HepG2 (cell line): ENCODE data around the gene ESRP2. TPM values are rescaled to one million over a fixed set of nuclear protein-coding genes. Genes with fewer than 3 reads are reported as not detected.

Experiments
- ATAC-seq: fragments of 200-7000 bp; cut with Tn5 transposase; 3 replicates; pipeline ENCODE4 v1.9.1; 2020; ENCODE audit warnings: mild to moderate bottlenecking, moderate library complexity
- BruUV-seq: library from RNA; stranded (reverse); fragments of 400-500 nt; replicated peaks from 2 replicates; lab custom pipeline; 2021; lab: Mats Ljungman, UMichigan
- CTCF ChIA-PET: fragments of 300-600 bp; formaldehyde crosslinking; extraction: SDS; loops from one replicate; lab custom pipeline; 2021; ENCODE audit warnings: low total read pairs, inconsistent platforms, low intra/inter-chr PET ratio; lab: Yijun Ruan, JAX
- POLR2A ChIA-PET: fragments of 350-600 bp; sonication (Branson Sonifier 250); formaldehyde crosslinking; loops from one replicate; lab custom pipeline; 2020; ENCODE audit warnings: antibody characterized with exemption, inconsistent platforms; lab: Yijun Ruan, JAX
- DNase-seq: peaks from one replicate; pipeline ENCODE4 v3.0.0-alpha.2; 2015; ENCODE audit warnings: low spot score
- FAIRE-seq: peaks from 3 replicates; lab custom pipeline; 2011; peaks lifted over from hg19 to GRCh38; lab: Jason Lieb, UNC
- H2AFZ ChIP-seq: one replicate; pipeline ENCODE4 v1.6.1; 2011; ENCODE audit warnings: low read length, inconsistent platforms
- H3K27ac ChIP-seq: fragments of 300-600 bp; 3 replicates; pipeline ENCODE4 v1.8.0; 2011; ENCODE audit warnings: mixed run types, mild to moderate bottlenecking, mixed read lengths, low read length, inconsistent platforms; ENCODE audit not compliant: insufficient read depth; ENCODE audit errors: extremely low read length
- H3K27me3 ChIP-seq, 2 experiments: fragments of 200-600 bp in 1 of 2; 2 replicates in 1 of 2; 3 replicates in 1 of 2; pipeline versions ENCODE4 v1.6.0 to v1.8.0; 2011; ENCODE audit warnings: low read length in 2 of 2, mild to moderate bottlenecking in 2 of 2, moderate library complexity in 2 of 2, inconsistent platforms in 1 of 2; ENCODE audit not compliant: insufficient read depth in 2 of 2, control insufficient read depth in 1 of 2
- H3K36me3 ChIP-seq, 2 experiments: fragments of 200-600 bp in 1 of 2; replicated peaks in 1 of 2; 2 replicates in 1 of 2; 3 replicates in 1 of 2; pipeline versions ENCODE4 v1.5.1 to v1.8.0; 2011; ENCODE audit warnings: low read length in 2 of 2, inconsistent platforms in 1 of 2; ENCODE audit not compliant: insufficient read depth in 2 of 2, control insufficient read depth in 1 of 2
- H3K4me1 ChIP-seq: 2 replicates; pipeline ENCODE4 v1.5.1; 2012; ENCODE audit warnings: low read length, inconsistent platforms; ENCODE audit not compliant: insufficient read depth
- H3K4me2 ChIP-seq: 2 replicates; pipeline ENCODE4 v1.6.0; 2011; ENCODE audit warnings: low read depth, low read length, inconsistent platforms
- H3K4me3 ChIP-seq, 3 experiments: fragments of 200-600 bp in 1 of 3; sonication (generic), shearing (Covaris generic) in 1 of 3; replicated peaks in 1 of 3; 2 replicates each; pipeline ENCODE4 v1.5.1; 2011 to 2016; ENCODE audit warnings: low read length in 3 of 3, inconsistent platforms in 2 of 3, low read depth in 2 of 3, mild to moderate bottlenecking in 2 of 3, control low read depth in 1 of 3, mixed read lengths in 1 of 3; ENCODE audit not compliant: insufficient read depth in 1 of 3
- H3K79me2 ChIP-seq: one replicate; pipeline ENCODE4 v1.6.1; 2011; ENCODE audit warnings: low read length, inconsistent platforms; ENCODE audit not compliant: insufficient read depth
- H3K9ac ChIP-seq: 2 replicates; pipeline ENCODE4 v1.6.0; 2011; ENCODE audit warnings: mild to moderate bottlenecking, low read depth, low read length, inconsistent platforms; ENCODE audit not compliant: insufficient read depth
- H3K9me3 ChIP-seq: 2 replicates; pipeline ENCODE4 v1.5.1; 2012; ENCODE audit warnings: mild to moderate bottlenecking, low read length
- H4K20me1 ChIP-seq: 2 replicates; pipeline ENCODE4 v1.6.0; 2011; ENCODE audit warnings: inconsistent platforms, mild to moderate bottlenecking, low read length, moderate library complexity; ENCODE audit not compliant: insufficient read depth
- LBX2 ChIP-seq: sonication (generic); formaldehyde crosslinking; IDR thresholded peaks from 2 replicates; pipeline ENCODE4 v1.5.0; 2020; ENCODE audit warnings: missing genetic modification reagents, mild to moderate bottlenecking, borderline replicate concordance
- RBM22 ChIP-seq: fragments of 200-400 bp; formaldehyde crosslinking; optimal IDR thresholded peaks from 2 replicates; pipeline ENCODE3; 2017; ENCODE audit warnings: mild to moderate bottlenecking, low read length, moderate library complexity
- REST ChIP-seq, 2 experiments: IDR thresholded peaks; 2 replicates each; pipeline ENCODE4 v1.6.1; 2011 to 2012; ENCODE audit warnings: low read length in 2 of 2, borderline replicate concordance in 1 of 2, low read depth in 1 of 2, mild to moderate bottlenecking in 1 of 2, moderate library complexity in 1 of 2
- ZNF703 ChIP-seq: sonication (generic); formaldehyde crosslinking; IDR thresholded peaks from 2 replicates; pipeline ENCODE4 v1.5.1; 2020; ENCODE audit warnings: missing genetic modification reagents, mild to moderate bottlenecking, moderate library complexity, borderline replicate concordance
- WGBS: methylation state at CpG from one replicate; pipeline ENCODE4 v1.1.6; 2017; ENCODE audit warnings: low lambda C conversion rate; 5-methylcytosine and 5-hydroxymethylcytosine counted together
- in situ Hi-C: cut with HindIII; loops from 2 replicates; pipeline ENCODE4 v1.10.0; 2017; ENCODE audit warnings: low pct_unique_long_range_greater_than_20kb; ENCODE audit not compliant: extremely low pct_ligation_motif_present
- intact Hi-C: fragments of 100-400 bp; cut with micrococcal nuclease; formaldehyde crosslinking; loops from one replicate; pipeline ENCODE4 v1.10.0; 2022; ENCODE audit not compliant: unreplicated experiment
- polyA plus RNA-seq, 8 experiments: library from polyadenylated mRNA; depleted of rRNA in 3 of 8; stranded (reverse) in 7 of 8; unstranded in 1 of 8; fragments of >200 nt; fragmentation: Illumina TruSeq in 4 of 8; extraction: Trizol in 4 of 8; gene quantifications; 2 replicates each; pipeline versions ENCODE4 v1.2.1 to v1.2.3, GENCODE V29; 2011 to 2016; ENCODE audit warnings: low read depth in 4 of 8, missing spikeins in 1 of 8, mixed read lengths in 1 of 8; ENCODE audit not compliant: insufficient read depth in 1 of 8
- total RNA-seq, 5 experiments: library from RNA; depleted of rRNA; stranded (reverse); fragments of >200 nt; fragmentation: Illumina TruSeq; extraction: Trizol; gene quantifications; 2 replicates each; pipeline ENCODE4 v1.2.3, GENCODE V29; 2016; ENCODE audit warnings: low read depth in 1 of 5

Gene ESRP2
- total and polyA plus RNA-seq, 2 of the 13 experiments (the other 11 are each of a cell fraction or from before 2014, with no cell fraction given) = 21.1 to 32.4 TPM

- intact Hi-C loops (no loop called here), in situ Hi-C loops (no loop called here)
- peaks cover 44% of the 10 kb centered on the region for H3K4me1 ChIP-seq
- H3K9ac ChIP-seq = no peak overlapping the region
- H3K27me3 ChIP-seq = no peaks in the 10 kb centered on the region
- no peaks in the 10 kb centered on the region for H3K9me3 ChIP-seq
- no peak overlapping the region for H3K27ac ChIP-seq
- BruUV-seq = no TSS peak
- DNase-seq (no peak), FAIRE-seq (no peak), ATAC-seq (no peak)
- ChIA-PET POLR2A (interaction anchor here (1.6 to 3.3 kb wide), 5 partner anchors 10 to 179 kb away, joined by 5 to 92 read pairs (median 13); partner anchors contain the start of genes ESRP2, PRMT7 and SLC7A6OS), CTCF (interaction anchor here (2.0 to 6.0 kb wide), 2 partner anchors 69 to 70 kb away, joined by 8 to 96 read pairs; no protein-coding TSS in a partner anchor)
- 96% methylated on average over 22 of the region's 27 CpGs for WGBS
- TF ChIP-seq LBX2 (no peak), REST (IDR thresholded peaks at IDR 0.05; ENCODE audit: borderline replicate concordance in 1 of 2, low read depth in 1 of 2, low read length in 2 of 2) (no peak), RBM22 (no peak), ZNF703 (no peak)
- no peaks in the 10 kb centered on the region for H3K79me2 ChIP-seq
- H4K20me1 ChIP-seq = no peaks in the 10 kb centered on the region
- H3K4me2 ChIP-seq = no peak overlapping the region
- no peak overlapping the region for H2AFZ ChIP-seq
- H3K4me3 ChIP-seq = no peak overlapping the region
- peaks cover 2 to 21% of the 10 kb centered on the region in 2 experiments; a peak in 4 of 5 replicates for H3K36me3 ChIP-seq
Observed at GRCh38 chr16:68259007-68259825, 23.3 kb upstream of the ESRP2 start.
